H9 (cell line): Measurements from ENCODE around the gene SRPX. TPM values are rescaled to one million over a fixed set of nuclear protein-coding genes. Genes with fewer than 3 reads are reported as not detected.

Source experiments
- DNase-seq: peaks from one replicate; pipeline ENCODE4 v3.0.0-alpha.2; 2017
- H2AFZ ChIP-seq: one replicate; pipeline ENCODE4 v1.6.1; 2013; ENCODE audit warnings: mild to moderate bottlenecking, low read length, control low read depth, moderate library complexity
- H2AK5ac ChIP-seq: 2 replicates; pipeline ENCODE4 v1.6.1; 2013; ENCODE audit warnings: low read length, control low read depth, mixed read lengths; ENCODE audit not compliant: insufficient read length
- H2BK120ac ChIP-seq: one replicate; pipeline ENCODE4 v1.6.1; 2013; ENCODE audit warnings: low read depth, mild to moderate bottlenecking, low read length, control low read depth, inconsistent platforms; ENCODE audit not compliant: poor library complexity, severe bottlenecking
- H2BK12ac ChIP-seq: 2 replicates; pipeline ENCODE4 v1.6.1; 2013; ENCODE audit warnings: low read length, control low read depth, mixed read lengths, low read depth; ENCODE audit not compliant: insufficient read length
- H2BK15ac ChIP-seq: 2 replicates; pipeline ENCODE4 v1.6.1; 2013; ENCODE audit warnings: low read depth, low read length, control low read depth
- H2BK20ac ChIP-seq: one replicate; pipeline ENCODE4 v1.6.1; 2013; ENCODE audit warnings: low read depth, mild to moderate bottlenecking, low read length, control low read depth, inconsistent platforms; ENCODE audit not compliant: poor library complexity, severe bottlenecking
- H2BK5ac ChIP-seq: 2 replicates; pipeline ENCODE4 v1.6.1; 2013; ENCODE audit warnings: low read length, control low read depth, mixed read lengths; ENCODE audit not compliant: insufficient read length
- H3K14ac ChIP-seq: 2 replicates; pipeline ENCODE4 v1.6.1; 2013; ENCODE audit warnings: low read length, control low read depth; ENCODE audit not compliant: insufficient read depth
- H3K18ac ChIP-seq: 2 replicates; pipeline ENCODE4 v1.6.1; 2013; ENCODE audit warnings: low read depth, mild to moderate bottlenecking, mixed read lengths, low read length, control low read depth; ENCODE audit not compliant: insufficient read length
- H3K23ac ChIP-seq: 2 replicates; pipeline ENCODE4 v1.6.1; 2013; ENCODE audit warnings: low read length, control low read depth, mixed read lengths, low read depth; ENCODE audit not compliant: insufficient read length
- H3K23me2 ChIP-seq: 2 replicates; pipeline ENCODE4 v1.6.1; 2013; ENCODE audit warnings: low read depth, mild to moderate bottlenecking, mixed read lengths, low read length, control low read depth; ENCODE audit not compliant: insufficient read length, poor library complexity, severe bottlenecking
- H3K27ac ChIP-seq: 2 replicates; pipeline ENCODE4 v1.5.1; 2013; ENCODE audit warnings: low read length, control low read depth, mixed read lengths, low read depth; ENCODE audit not compliant: insufficient read length
- H3K27me3 ChIP-seq: 2 replicates; pipeline ENCODE4 v1.6.1; 2013; ENCODE audit warnings: low read length, control low read depth, inconsistent platforms; ENCODE audit not compliant: insufficient read depth
- H3K4ac ChIP-seq: 2 replicates; pipeline ENCODE4 v1.6.1; 2013; ENCODE audit warnings: low read depth, mild to moderate bottlenecking, control low read depth, inconsistent platforms, low read length, moderate library complexity
- H3K4me1 ChIP-seq: 2 replicates; pipeline ENCODE4 v1.6.1; 2013; ENCODE audit warnings: low read length, control low read depth, inconsistent platforms; ENCODE audit not compliant: insufficient read depth
- H3K4me2 ChIP-seq: 2 replicates; pipeline ENCODE4 v1.6.1; 2013; ENCODE audit warnings: low read length, control low read depth, mixed read lengths; ENCODE audit not compliant: insufficient read length, insufficient read depth
- H3K56ac ChIP-seq: 2 replicates; pipeline ENCODE4 v1.6.1; 2013; ENCODE audit warnings: low read depth, mild to moderate bottlenecking, mixed read lengths, low read length, control low read depth; ENCODE audit not compliant: insufficient read length
- H3K79me1 ChIP-seq: 2 replicates; pipeline ENCODE4 v1.6.1; 2013; ENCODE audit warnings: low read depth, mild to moderate bottlenecking, moderate library complexity, low read length, control low read depth, inconsistent platforms; ENCODE audit not compliant: insufficient read depth, poor library complexity, severe bottlenecking
- H3K79me2 ChIP-seq: 2 replicates; pipeline ENCODE4 v1.6.1; 2013; ENCODE audit warnings: low read length, control low read depth, inconsistent platforms; ENCODE audit not compliant: insufficient read depth
- H3K9ac ChIP-seq: 2 replicates; pipeline ENCODE4 v1.6.1; 2013; ENCODE audit warnings: low read length, control low read depth, mixed read lengths; ENCODE audit not compliant: insufficient read length; ENCODE audit errors: extremely low read depth
- H3K9me3 ChIP-seq: one replicate; pipeline ENCODE4 v1.6.1; 2013; ENCODE audit warnings: low read depth, low read length, inconsistent platforms; ENCODE audit not compliant: control insufficient read depth
- H3T11ph ChIP-seq: one replicate; pipeline ENCODE4 v1.6.1; 2013; ENCODE audit warnings: mild to moderate bottlenecking, low read length, control low read depth, inconsistent platforms
- H4K20me1 ChIP-seq: one replicate; pipeline ENCODE4 v1.6.1; 2013; ENCODE audit not compliant: control insufficient read depth, insufficient read length, insufficient read depth
- H4K5ac ChIP-seq: 2 replicates; pipeline ENCODE4 v1.6.1; 2013; ENCODE audit warnings: low read depth, mild to moderate bottlenecking, mixed read lengths, low read length, control low read depth; ENCODE audit not compliant: insufficient read length
- H4K8ac ChIP-seq: replicated peaks from 2 replicates; pipeline ENCODE4 v1.6.1; 2013; ENCODE audit warnings: low read length, control low read depth, mixed read lengths, low read depth; ENCODE audit not compliant: insufficient read length
- H4K91ac ChIP-seq: 2 replicates; pipeline ENCODE4 v1.6.1; 2013; ENCODE audit warnings: low read depth, mild to moderate bottlenecking, moderate library complexity, mixed read lengths, low read length, control low read depth; ENCODE audit not compliant: insufficient read length
- H3K27ac Mint-ChIP-seq, 3 experiments: 2 replicates in 2 of 3; 3 replicates in 1 of 3; pipeline ENCODE4 v1.8.0; 2020 to 2021; ENCODE audit warnings: mixed read lengths in 3 of 3, mild to moderate bottlenecking in 1 of 3, moderate library complexity in 1 of 3
- H3K27me3 Mint-ChIP-seq: 2 replicates; pipeline ENCODE4 v1.8.0; 2021; ENCODE audit warnings: low read depth, mild to moderate bottlenecking, moderate library complexity, mixed read lengths
- H3K36me3 Mint-ChIP-seq, 3 experiments: 2 replicates in 2 of 3; 3 replicates in 1 of 3; pipeline ENCODE4 v1.8.0; 2020 to 2021; ENCODE audit warnings: low read depth in 3 of 3, mixed read lengths in 3 of 3; ENCODE audit not compliant: insufficient read depth in 1 of 3
- H3K4me1 Mint-ChIP-seq, 2 experiments: 2 replicates each; pipeline ENCODE4 v1.8.0; 2020; ENCODE audit warnings: mixed read lengths in 2 of 2
- H3K4me3 Mint-ChIP-seq, 2 experiments: 2 replicates in 1 of 2; 3 replicates in 1 of 2; pipeline ENCODE4 v1.8.0; 2020 to 2021; ENCODE audit warnings: mild to moderate bottlenecking in 2 of 2, mixed read lengths in 2 of 2, moderate library complexity in 1 of 2
- H3K9me3 Mint-ChIP-seq, 2 experiments: 2 replicates in 1 of 2; 3 replicates in 1 of 2; pipeline ENCODE4 v1.8.0; 2020; ENCODE audit warnings: mild to moderate bottlenecking in 2 of 2, mixed read lengths in 2 of 2, moderate library complexity in 1 of 2
- CTCF ChIP-seq: fragments of 200-600 bp; sonication (generic); conservative IDR thresholded peaks from 3 replicates; pipeline ENCODE4 v1.8.0; 2021; ENCODE audit warnings: antibody characterized with exemption, mild to moderate bottlenecking
- WGBS: extraction: QIAGEN DNeasy Blood & Tissue Kit; methylation state at CpG from one replicate; pipeline ENCODE4 v1.1.7; 2013; ENCODE audit warnings: missing lambda C conversion rate, low lambda C conversion rate, mixed read lengths; ENCODE audit not compliant: insufficient read length; ENCODE audit errors: extremely low coverage; 5-methylcytosine and 5-hydroxymethylcytosine counted together
- total RNA-seq: library from RNA; stranded (reverse); gene quantifications from 2 replicates; pipeline ENCODE4 v1.2.1, GENCODE V29; 2021

SRPX gene
- total RNA-seq, 1 experiment from 2014 or later = 2.8 TPM

- Histone ChIP-seq H3K4me2 (no peak overlapping the region), H3K4me1 (peaks cover 4% of the 10 kb centered on the region; the same call in 1 of the 2 replicates), H4K91ac (no peak overlapping the region), H3K4ac (no peak overlapping the region), H3K27ac (no peak overlapping the region), H3K18ac (no peak overlapping the region), H3K56ac (no peak overlapping the region), H3K9me3 (peaks cover 6% of the 10 kb centered on the region), H3K79me2 (no peaks in the 10 kb centered on the region), H3K14ac (no peak overlapping the region), H2BK15ac (no peak overlapping the region), H2AFZ (no peak overlapping the region), H3T11ph (no peak overlapping the region), H3K23me2 (no peaks in the 10 kb centered on the region), H2AK5ac (no peak overlapping the region), H4K20me1 (no peaks in the 10 kb centered on the region), H2BK120ac (no peak overlapping the region), H3K23ac (no peak overlapping the region), H3K27me3 (no peaks in the 10 kb centered on the region), H3K79me1 (no peaks in the 10 kb centered on the region), H2BK5ac (no peak overlapping the region), H2BK20ac (no peak overlapping the region), H3K9ac (no peak overlapping the region), H4K8ac (no peak overlapping the region), H4K5ac (no peak overlapping the region), H2BK12ac (no peak overlapping the region)
- WGBS = no CpG with 5 or more reads among the region's 2 CpGs
- Mint-ChIP-seq H3K27me3 (peaks cover 1% of the 10 kb centered on the region; the same call in 1 of the 2 replicates), H3K4me3 (no peak overlapping the region), H3K9me3 (peaks cover 49 to 56% of the 10 kb centered on the region in 2 experiments), H3K4me1 (peaks cover 4 to 5% of the 10 kb centered on the region in 2 experiments; a peak in 3 of 4 replicates), H3K36me3 (peaks cover 0 to 3% (median 2%) of the 10 kb centered on the region in 3 experiments; a peak in 4 of 7 replicates), H3K27ac (no peak overlapping the region)
- no peak for DNase-seq
- no peak for TF ChIP-seq CTCF
These were observed 42.3 kb downstream of the SRPX start for GRCh38 chrX:38178396-38178795.
